Naive thymus-derived CD8-positive, alpha-beta T cell (primary cell): ENCODE data around the gene RTKN2. TPM values are rescaled to one million over a fixed set of nuclear protein-coding genes. Genes with fewer than 3 reads are reported as not detected.

Experiments
- ATAC-seq, 2 donors: fragments of 150-1000 bp; cut with Tn5 transposase in 1 of 2; sonication (Bioruptor Pico), chemical (Tn5 transposase) in 1 of 2; 1 replicate in 1 of 2; 2 replicates in 1 of 2; pipeline ENCODE4 v1.10.0; 2021; ENCODE audit warnings: mild to moderate bottlenecking in 2 of 2, moderate library complexity in 2 of 2
- POLR2A ChIA-PET: fragments of 350-600 bp; sonication (Branson Sonifier 250); formaldehyde crosslinking; loops from one replicate; lab custom pipeline; 2021; ENCODE audit warnings: antibody characterized with exemption; lab: Charles Lee
- DNase-seq, 10 donors: peaks; one replicate each; pipeline versions ENCODE4 v3.0.0 to v3.0.0-alpha.2; 2020 to 2022
- H3K27ac Mint-ChIP-seq, 10 donors: one replicate each; pipeline ENCODE4 v1.8.0; 2020 to 2022; ENCODE audit warnings: mild to moderate bottlenecking in 10 of 10, mixed read lengths in 10 of 10, moderate library complexity in 4 of 10, inconsistent platforms in 1 of 10
- H3K27me3 Mint-ChIP-seq, 5 donors: one replicate each; pipeline ENCODE4 v1.8.0; 2021 to 2022; ENCODE audit warnings: mixed read lengths in 5 of 5
- H3K36me3 Mint-ChIP-seq, 3 donors: one replicate each; pipeline ENCODE4 v1.8.0; 2020 to 2022; ENCODE audit warnings: mixed read lengths in 3 of 3, mild to moderate bottlenecking in 2 of 3, inconsistent platforms in 1 of 3
- H3K4me1 Mint-ChIP-seq, 4 donors: one replicate each; pipeline ENCODE4 v1.8.0; 2021 to 2022; ENCODE audit warnings: mixed read lengths in 4 of 4
- H3K4me3 Mint-ChIP-seq, 10 donors: one replicate each; pipeline ENCODE4 v1.8.0; 2020 to 2022; ENCODE audit warnings: mild to moderate bottlenecking in 10 of 10, mixed read lengths in 10 of 10, moderate library complexity in 6 of 10, inconsistent platforms in 1 of 10
- H3K9me3 Mint-ChIP-seq, 9 donors: one replicate each; pipeline ENCODE4 v1.8.0; 2020 to 2022; ENCODE audit warnings: mixed read lengths in 9 of 9, mild to moderate bottlenecking in 3 of 9, inconsistent platforms in 1 of 9, moderate library complexity in 1 of 9
- polyA plus RNA-seq, 3 donors: library from polyadenylated mRNA; unstranded; fragments of 300-500 nt; fragmentation: Illumina TruSeq; gene quantifications; one replicate each; pipeline ENCODE4 v1.2.3, GENCODE V29; 2021
- total RNA-seq, 8 experiments: library from RNA in 2 of 8; stranded (reverse) in 2 of 8; gene quantifications; one replicate each; pipeline ENCODE4 v1.2.3 and lab custom pipeline; 2021 to 2026

RTKN2 gene
- total and polyA plus RNA-seq, 5 experiments from 2014 or later = 0.08 to 0.44 (median 0.28) TPM

GRCh38 chr10:62199584-62199983 lies 69.1 kb downstream of the RTKN2 start:
- Mint-ChIP-seq H3K4me3 (no peak overlapping the region), H3K27me3 (no peaks in the 10 kb centered on the region), H3K27ac (peak overlapping the region in 5 of 10 donors; percentile 2 to 53 (median 16)), H3K9me3 (no peaks in the 10 kb centered on the region), H3K4me1 (peaks cover 4 to 30% (median 13%) of the 10 kb centered on the region in 4 donors), H3K36me3 (no peaks in the 10 kb centered on the region)
- ATAC-seq = peak; percentile 83 to 88
- peak in 2 of 10 donors; percentile 31 to 49 for DNase-seq
- POLR2A ChIA-PET = no interaction called here

- peak overlapping the region in 1 of 10 donors; percentile 12 for H3K27ac Mint-ChIP-seq
- H3K27me3 Mint-ChIP-seq = no peaks in the 10 kb centered on the region
- H3K4me1 Mint-ChIP-seq = peaks cover 4 to 27% (median 11%) of the 10 kb centered on the region in 4 donors
- no peaks in the 10 kb centered on the region for H3K9me3 Mint-ChIP-seq
- DNase-seq (no peak), ATAC-seq (no peak)
- POLR2A ChIA-PET = no interaction called here
- H3K4me3 Mint-ChIP-seq = no peak overlapping the region
- no peaks in the 10 kb centered on the region for H3K36me3 Mint-ChIP-seq
Measured at GRCh38 chr10:62196528-62196927, 72.1 kb downstream of the RTKN2 start.

GRCh38 chr10:62195675-62195926 lies 73.0 kb downstream of the RTKN2 start:
- DNase-seq (no peak), ATAC-seq (no peak)
- POLR2A ChIA-PET = interaction anchor here (0.9 kb wide), 1 partner anchor 293 kb away, joined by 4 read pairs; no protein-coding TSS in a partner anchor
- no peaks in the 10 kb centered on the region for H3K27me3 Mint-ChIP-seq
- H3K4me3 Mint-ChIP-seq = no peak overlapping the region
- peak overlapping the region in 5 of 10 donors; percentile 27 to 65 (median 53) for H3K27ac Mint-ChIP-seq
- H3K36me3 Mint-ChIP-seq = no peaks in the 10 kb centered on the region
- no peaks in the 10 kb centered on the region for H3K9me3 Mint-ChIP-seq
- H3K4me1 Mint-ChIP-seq = peaks cover 6 to 25% (median 11%) of the 10 kb centered on the region in 4 donors

- Mint-ChIP-seq H3K27ac (peak overlapping the region in 5 of 10 donors; percentile 53 to 86 (median 66)), H3K9me3 (no peaks in the 10 kb centered on the region), H3K4me3 (no peak overlapping the region), H3K36me3 (no peaks in the 10 kb centered on the region), H3K4me1 (peaks cover 6 to 25% (median 11%) of the 10 kb centered on the region in 4 donors), H3K27me3 (no peaks in the 10 kb centered on the region)
- DNase-seq (no peak), ATAC-seq (no peak)
- POLR2A ChIA-PET = interaction anchor here (0.9 kb wide), 1 partner anchor 293 kb away, joined by 4 read pairs; no protein-coding TSS in a partner anchor
Measured at GRCh38 chr10:62194924-62195674, 73.5 kb downstream of the RTKN2 start.

GRCh38 chr10:62193479-62193878 lies 75.2 kb downstream of the RTKN2 start:
- POLR2A ChIA-PET = no interaction called here
- Mint-ChIP-seq H3K27me3 (no peaks in the 10 kb centered on the region), H3K27ac (no peak overlapping the region), H3K4me1 (peaks cover 7 to 19% (median 9%) of the 10 kb centered on the region in 4 donors), H3K36me3 (no peaks in the 10 kb centered on the region), H3K4me3 (no peak overlapping the region), H3K9me3 (no peaks in the 10 kb centered on the region)
- no peak for ATAC-seq
- DNase-seq = no peak

GRCh38 chr10:62189131-62189530 lies 79.5 kb downstream of the RTKN2 start:
- Mint-ChIP-seq H3K4me1 (peaks cover 15 to 32% (median 31%) of the 10 kb centered on the region in 4 donors), H3K27ac (peak overlapping the region in 3 of 10 donors; percentile 14 to 62 (median 24)), H3K9me3 (no peaks in the 10 kb centered on the region), H3K4me3 (no peak overlapping the region), H3K36me3 (no peaks in the 10 kb centered on the region), H3K27me3 (no peaks in the 10 kb centered on the region)
- POLR2A ChIA-PET = no interaction called here
- DNase-seq (no peak), ATAC-seq (no peak)

- Mint-ChIP-seq H3K27me3 (no peaks in the 10 kb centered on the region), H3K27ac (peak overlapping the region in 4 of 10 donors; percentile 13 to 60 (median 34)), H3K36me3 (no peaks in the 10 kb centered on the region), H3K9me3 (no peaks in the 10 kb centered on the region), H3K4me1 (peaks cover 20 to 42% (median 38%) of the 10 kb centered on the region in 4 donors), H3K4me3 (no peak overlapping the region)
- no peak for DNase-seq
- ATAC-seq = no peak
- POLR2A ChIA-PET = interaction anchor here (1.2 kb wide), 1 partner anchor 60 kb away, joined by 3 read pairs; no protein-coding TSS in a partner anchor
Measured at GRCh38 chr10:62188021-62188616, 80.5 kb downstream of the RTKN2 start.

GRCh38 chr10:62186999-62187675 lies 81.5 kb downstream of the RTKN2 start:
- no peaks in the 10 kb centered on the region for H3K36me3 Mint-ChIP-seq
- POLR2A ChIA-PET = interaction anchor here (0.7 to 1.2 kb wide), 3 partner anchors 46 to 59 kb away, joined by 3 to 5 read pairs (median 3); no protein-coding TSS in a partner anchor
- ATAC-seq = no peak
- no peaks in the 10 kb centered on the region for H3K9me3 Mint-ChIP-seq
- peak overlapping the region in 7 of 10 donors; percentile 27 to 88 (median 74) for H3K27ac Mint-ChIP-seq
- peak overlapping the region in 1 of 10 donors; percentile 14 for H3K4me3 Mint-ChIP-seq
- no peaks in the 10 kb centered on the region for H3K27me3 Mint-ChIP-seq
- peaks cover 22 to 49% (median 44%) of the 10 kb centered on the region in 4 donors for H3K4me1 Mint-ChIP-seq
- no peak for DNase-seq

GRCh38 chr10:62185919-62186692 lies 82.5 kb downstream of the RTKN2 start:
- POLR2A ChIA-PET = interaction anchor here (0.6 to 0.7 kb wide), 4 partner anchors 47 to 283 kb away, joined by 3 to 6 read pairs (median 4); no protein-coding TSS in a partner anchor
- H3K9me3 Mint-ChIP-seq = peaks cover 0 to 2% (median 0%) of the 10 kb centered on the region in 9 donors
- DNase-seq = no peak
- peaks cover 29 to 56% (median 54%) of the 10 kb centered on the region in 4 donors for H3K4me1 Mint-ChIP-seq
- H3K36me3 Mint-ChIP-seq = peaks cover 0 to 2% (median 0%) of the 10 kb centered on the region in 3 donors
- no peak for ATAC-seq
- peak overlapping the region; percentile 30 to 77 (median 53) for H3K4me3 Mint-ChIP-seq
- H3K27ac Mint-ChIP-seq = peak overlapping the region; percentile 57 to 92 (median 86)
- no peaks in the 10 kb centered on the region for H3K27me3 Mint-ChIP-seq

- DNase-seq = no peak
- Mint-ChIP-seq H3K36me3 (peaks cover 0 to 7% (median 0%) of the 10 kb centered on the region in 3 donors), H3K27ac (peak overlapping the region; percentile 43 to 96 (median 90)), H3K4me3 (peak overlapping the region; percentile 16 to 69 (median 48)), H3K9me3 (peaks cover 0 to 9% (median 0%) of the 10 kb centered on the region in 9 donors), H3K27me3 (no peaks in the 10 kb centered on the region), H3K4me1 (peaks cover 29 to 70% (median 66%) of the 10 kb centered on the region in 4 donors)
- POLR2A ChIA-PET = interaction anchor here (0.9 to 1.9 kb wide), 3 partner anchors 37 to 344 kb away, joined by 3 to 6 read pairs (median 4); no protein-coding TSS in a partner anchor
- ATAC-seq = no peak
Measured at GRCh38 chr10:62183857-62184795, 84.5 kb downstream of the RTKN2 start.

GRCh38 chr10:62183442-62183841 lies 85.2 kb downstream of the RTKN2 start:
- Mint-ChIP-seq H3K27ac (peak overlapping the region; percentile 43 to 96 (median 90)), H3K36me3 (peaks cover 0 to 7% (median 0%) of the 10 kb centered on the region in 3 donors), H3K27me3 (no peaks in the 10 kb centered on the region), H3K4me3 (peak overlapping the region; percentile 3 to 69 (median 48)), H3K4me1 (peaks cover 30 to 75% (median 72%) of the 10 kb centered on the region in 4 donors), H3K9me3 (peaks cover 0 to 11% (median 2%) of the 10 kb centered on the region in 9 donors)
- peak; percentile 94 to 95 for ATAC-seq
- DNase-seq = peak in 9 of 10 donors; percentile 4 to 92 (median 72)
- POLR2A ChIA-PET = interaction anchor here (0.9 to 1.9 kb wide), 3 partner anchors 36 to 345 kb away, joined by 3 to 6 read pairs (median 4); no protein-coding TSS in a partner anchor
